HepG2 (cell line): ENCODE results near the gene SORL1-AS1.

ENCODE experiments used
- ATF7-NPFF ChIP-seq: sonication (generic); formaldehyde crosslinking; IDR thresholded peaks from 2 replicates; pipeline ENCODE4 v1.8.1; 2023; ENCODE audit warnings: mild to moderate bottlenecking, low read depth, missing genetic modification reagents, moderate library complexity
- CREB1 ChIP-seq, 2 experiments: fragments of 450-650 bp in 1 of 2; IDR thresholded peaks; 2 replicates each; pipeline ENCODE4 v1.6.1; 2016 to 2017; ENCODE audit warnings: control low read depth in 1 of 2, mild to moderate bottlenecking in 1 of 2, missing compliant biosample characterization in 1 of 2, missing genetic modification characterization in 1 of 2
- CTCF ChIP-seq: sonication (generic); formaldehyde crosslinking; IDR thresholded peaks from 2 replicates; pipeline ENCODE4 v1.5.0; 2020; ENCODE audit warnings: mild to moderate bottlenecking, missing genetic modification reagents, moderate library complexity
- DBP ChIP-seq: sonication (generic); formaldehyde crosslinking; IDR thresholded peaks from 2 replicates; pipeline ENCODE4 v1.4.0; 2020; ENCODE audit warnings: missing genetic modification reagents; ENCODE audit errors: not compliant biosample characterization
- ETV6 ChIP-seq: sonication (generic); formaldehyde crosslinking; conservative IDR thresholded peaks from 2 replicates; pipeline ENCODE4 v1.4.0; 2020; ENCODE audit warnings: missing genetic modification reagents
- IKZF1 ChIP-seq: fragments of 450-650 bp; IDR thresholded peaks from 2 replicates; pipeline ENCODE4 v1.7.1; 2016
- MAFG ChIP-seq: sonication (generic); formaldehyde crosslinking; IDR thresholded peaks from 2 replicates; pipeline ENCODE4 v1.5.1; 2020; ENCODE audit warnings: mild to moderate bottlenecking, missing genetic modification reagents
- MIER3 ChIP-seq: IDR thresholded peaks from 2 replicates; pipeline ENCODE4 v1.6.1; 2016; ENCODE audit warnings: missing compliant biosample characterization, borderline replicate concordance
- NFAT5 ChIP-seq: sonication (generic); formaldehyde crosslinking; IDR thresholded peaks from 2 replicates; pipeline ENCODE4 v1.4.0; 2020; ENCODE audit warnings: missing genetic modification reagents
- NFYB ChIP-seq: sonication (generic); formaldehyde crosslinking; IDR thresholded peaks from 2 replicates; pipeline ENCODE4 v1.4.0; 2020; ENCODE audit warnings: missing genetic modification reagents
- RELA ChIP-seq: sonication (generic); formaldehyde crosslinking; IDR thresholded peaks from 2 replicates; pipeline ENCODE4 v1.4.0; 2020; ENCODE audit warnings: missing genetic modification reagents
- RNF219 ChIP-seq: sonication (generic); formaldehyde crosslinking; IDR thresholded peaks from 2 replicates; pipeline ENCODE4 v1.5.0; 2020; ENCODE audit warnings: mild to moderate bottlenecking, missing genetic modification reagents
- SP1 ChIP-seq, 2 experiments: fragments of 450-650 bp in 1 of 2; sonication (generic) in 1 of 2; formaldehyde crosslinking in 1 of 2; IDR thresholded peaks; 2 replicates each; pipeline versions ENCODE4 v1.4.0 to v1.6.1; 2016 to 2020; ENCODE audit warnings: missing genetic modification reagents in 1 of 2
- ZBTB21 ChIP-seq: sonication (generic); formaldehyde crosslinking; IDR thresholded peaks from 2 replicates; pipeline ENCODE4 v1.4.0; 2020; ENCODE audit warnings: missing genetic modification reagents
- ZNF20 ChIP-seq: sonication (generic); formaldehyde crosslinking; IDR thresholded peaks from 2 replicates; pipeline ENCODE4 v1.4.0; 2020; ENCODE audit warnings: mild to moderate bottlenecking, moderate library complexity, missing genetic modification reagents
- ZNF414 ChIP-seq: sonication (generic); formaldehyde crosslinking; IDR thresholded peaks from 2 replicates; pipeline ENCODE4 v1.5.0; 2020; ENCODE audit warnings: missing genetic modification reagents
- ZNF44 ChIP-seq: sonication (generic); formaldehyde crosslinking; IDR thresholded peaks from 2 replicates; pipeline ENCODE4 v1.5.1; 2020; ENCODE audit warnings: mild to moderate bottlenecking, missing genetic modification reagents
- ZNF713 ChIP-seq: sonication (generic); formaldehyde crosslinking; IDR thresholded peaks from 2 replicates; pipeline ENCODE4 v1.4.0; 2020; ENCODE audit warnings: mild to moderate bottlenecking, missing genetic modification reagents
- ZNF746 ChIP-seq: sonication (generic); formaldehyde crosslinking; IDR thresholded peaks from 2 replicates; pipeline ENCODE4 v1.8.0; 2022; ENCODE audit warnings: mild to moderate bottlenecking, missing genetic modification reagents
- ZNF879 ChIP-seq: sonication (generic); formaldehyde crosslinking; IDR thresholded peaks from 2 replicates; pipeline ENCODE4 v1.8.1; 2023; ENCODE audit warnings: missing genetic modification reagents
- ZSCAN22 ChIP-seq: sonication (generic); formaldehyde crosslinking; IDR thresholded peaks from 2 replicates; pipeline ENCODE4 v1.4.0; 2020; ENCODE audit warnings: mild to moderate bottlenecking, missing genetic modification reagents

The SORL1-AS1 gene

GRCh38 chr11:121460941-121461514, 8.3 kb upstream of the SORL1-AS1 start (continued):
- TF ChIP-seq RNF219 (CRISPR knock-in tag) (no peak), MAFG (CRISPR knock-in tag) (no peak), MIER3 (CRISPR knock-in tag) (no peak), IKZF1 (no peak), ZNF44 (CRISPR knock-in tag) (no peak), ZNF879 (CRISPR knock-in tag) (no peak), ZSCAN22 (no peak), ZNF414 (peak; percentile 37; the same call in 1 of the 2 replicates), RELA (CRISPR knock-in tag) (no peak), CTCF (CRISPR knock-in tag) (no peak), DBP (CRISPR knock-in tag) (no peak), ZNF713 (CRISPR knock-in tag) (no peak), ETV6 (CRISPR knock-in tag) (no peak), SP1 (IDR thresholded peaks at IDR 0.05) (no peak), SP1 (CRISPR knock-in tag; IDR thresholded peaks at IDR 0.05) (no peak), NFAT5 (CRISPR knock-in tag) (no peak), ZBTB21 (no peak), ATF7-NPFF (CRISPR knock-in tag) (no peak), ZNF746 (CRISPR knock-in tag) (peak; percentile 20; the same call in 1 of the 2 replicates), CREB1 (IDR thresholded peaks at IDR 0.05) (no peak), CREB1 (CRISPR knock-in tag; IDR thresholded peaks at IDR 0.05) (no peak), NFYB (no peak), ZNF20 (CRISPR knock-in tag) (no peak)
